Measurements from ENCODE around the gene RASGRP1.

The RASGRP1 gene

GRCh38 chr15:38535491-38536200, 29.0 kb downstream of the RASGRP1 start:
- no peak for DNase-seq

- DNase-seq: no peak
Measured at GRCh38 chr15:38534691-38535090, 29.9 kb downstream of the RASGRP1 start.

GRCh38 chr15:38533926-38534325, 30.7 kb downstream of the RASGRP1 start:
- no peak for DNase-seq

- no peak for DNase-seq
Measured at GRCh38 chr15:38533416-38533915, 31.1 kb downstream of the RASGRP1 start.

- no peak for DNase-seq
Measured at GRCh38 chr15:38532728-38533127, 31.9 kb downstream of the RASGRP1 start.

- DNase-seq: no peak
Measured at GRCh38 chr15:38531509-38531908, 33.1 kb downstream of the RASGRP1 start.

GRCh38 chr15:38530113-38530512, 34.5 kb downstream of the RASGRP1 start:
- no peak for DNase-seq

- no peak for DNase-seq
Measured at GRCh38 chr15:38528294-38528693, 36.3 kb downstream of the RASGRP1 start.

- DNase-seq: no peak
Measured at GRCh38 chr15:38526158-38526557, 38.5 kb downstream of the RASGRP1 start.

- no peak for DNase-seq
Measured at GRCh38 chr15:38525489-38525888, 39.1 kb downstream of the RASGRP1 start.

GRCh38 chr15:38524156-38524555, 40.5 kb downstream of the RASGRP1 start:
- DNase-seq: no peak

GRCh38 chr15:38522922-38523321, 41.7 kb downstream of the RASGRP1 start:
- no peak for DNase-seq

- DNase-seq: no peak
Measured at GRCh38 chr15:38521316-38521715, 43.3 kb downstream of the RASGRP1 start.

GRCh38 chr15:38520035-38520434, 44.6 kb downstream of the RASGRP1 start:
- no peak for DNase-seq

GRCh38 chr15:38518084-38518483, 46.5 kb downstream of the RASGRP1 start:
- no peak for DNase-seq

- DNase-seq: no peak
Measured at GRCh38 chr15:38517312-38517975, 47.2 kb downstream of the RASGRP1 start.

- no peak for DNase-seq
Measured at GRCh38 chr15:38516626-38517025, 48.0 kb downstream of the RASGRP1 start.

- DNase-seq: no peak
Measured at GRCh38 chr15:38514601-38515000, 50.0 kb downstream of the RASGRP1 start.

- no peak for DNase-seq
Measured at GRCh38 chr15:38512901-38513300, 51.7 kb downstream of the RASGRP1 start.

- no peak for DNase-seq
Measured at GRCh38 chr15:38509152-38509551, 55.5 kb downstream of the RASGRP1 start.

GRCh38 chr15:38508647-38509046, 56.0 kb downstream of the RASGRP1 start:
- no peak for DNase-seq

- no peak for DNase-seq
Measured at GRCh38 chr15:38507570-38507969, 57.0 kb downstream of the RASGRP1 start.

- DNase-seq: no peak
Measured at GRCh38 chr15:38506997-38507396, 57.6 kb downstream of the RASGRP1 start.

- DNase-seq: no peak
Measured at GRCh38 chr15:38504680-38505467, 59.7 kb downstream of the RASGRP1 start.

Data from SW 1271 (cell line).